IMR-90 (cell line): Measurements from ENCODE around the gene SULT1B1. TPM values are rescaled to one million over a fixed set of nuclear protein-coding genes. Genes with fewer than 3 reads are reported as not detected.

Experiments
- ATAC-seq: fragments of 200-7000 bp; cut with Tn5 transposase; 2 replicates; pipeline ENCODE4 v1.9.1; 2020; ENCODE audit warnings: low read depth, mild to moderate bottlenecking, moderate library complexity
- BruUV-seq: library from RNA; stranded (reverse); fragments of 400-500 nt; replicated peaks from 2 replicates; lab custom pipeline; 2021; lab: Mats Ljungman, UMichigan
- CTCF ChIA-PET: fragments of 300-600 bp; formaldehyde crosslinking; extraction: SDS; loops from one replicate; lab custom pipeline; 2021; ENCODE audit warnings: antibody characterized with exemption; lab: Yijun Ruan, JAX
- POLR2A ChIA-PET: fragments of 300-600 bp; sonication (Branson Sonifier 250); formaldehyde crosslinking; loops from one replicate; lab custom pipeline; 2022; ENCODE audit warnings: antibody characterized with exemption; ENCODE audit not compliant: unreplicated experiment; lab: Charles Lee
- DNase-seq: peaks from one replicate; pipeline ENCODE4 v3.0.0; 2013
- H2AFZ ChIP-seq: replicated peaks from 2 replicates; pipeline ENCODE3; 2013; ENCODE audit warnings: low read length, mild to moderate bottlenecking; ENCODE audit not compliant: poor library complexity
- H2AK5ac ChIP-seq: 2 replicates; pipeline ENCODE4 v1.6.1; 2013; ENCODE audit warnings: low read depth, low read length, inconsistent platforms
- H2AK9ac ChIP-seq: replicated peaks from 2 replicates; pipeline ENCODE3; 2013; ENCODE audit warnings: mild to moderate bottlenecking, low read depth, low read length, moderate library complexity; ENCODE audit not compliant: poor library complexity
- H2BK120ac ChIP-seq: 2 replicates; pipeline ENCODE4 v1.6.1; 2013; ENCODE audit warnings: low read depth, low read length, inconsistent platforms
- H2BK15ac ChIP-seq: 3 replicates; pipeline ENCODE4 v1.6.1; 2013; ENCODE audit warnings: low read depth, low read length, inconsistent platforms
- H2BK20ac ChIP-seq: 2 replicates; pipeline ENCODE4 v1.6.1; 2013; ENCODE audit warnings: low read depth, mild to moderate bottlenecking, inconsistent platforms, low read length, moderate library complexity
- H2BK5ac ChIP-seq: 2 replicates; pipeline ENCODE4 v1.6.1; 2013; ENCODE audit warnings: mild to moderate bottlenecking, low read depth, low read length, inconsistent platforms; ENCODE audit not compliant: poor library complexity, severe bottlenecking
- H3K14ac ChIP-seq: replicated peaks from 2 replicates; pipeline ENCODE4 v1.6.1; 2013; ENCODE audit warnings: low read depth, low read length, inconsistent platforms
- H3K18ac ChIP-seq: 2 replicates; pipeline ENCODE4 v1.6.1; 2013; ENCODE audit warnings: low read depth, low read length, control low read depth
- H3K23ac ChIP-seq: 2 replicates; pipeline ENCODE4 v1.6.1; 2013; ENCODE audit warnings: low read depth, low read length, inconsistent platforms
- H3K27ac ChIP-seq: 2 replicates; pipeline ENCODE4 v1.5.1; 2013; ENCODE audit warnings: mild to moderate bottlenecking, control low read depth, low read length; ENCODE audit not compliant: insufficient read depth
- H3K27me3 ChIP-seq: 2 replicates; pipeline ENCODE4 v1.6.1; 2013; ENCODE audit warnings: low read length; ENCODE audit not compliant: control insufficient read depth, insufficient read depth
- H3K36me3 ChIP-seq: 2 replicates; pipeline ENCODE4 v1.6.1; 2013; ENCODE audit warnings: low read length, mixed read lengths; ENCODE audit not compliant: control insufficient read depth, insufficient read depth
- H3K4ac ChIP-seq: 2 replicates; pipeline ENCODE4 v1.6.1; 2013; ENCODE audit warnings: low read depth, low read length, inconsistent platforms
- H3K4me1 ChIP-seq: 2 replicates; pipeline ENCODE4 v1.6.1; 2013; ENCODE audit warnings: low read length, mixed read lengths; ENCODE audit not compliant: control insufficient read depth, insufficient read depth
- H3K4me2 ChIP-seq: 2 replicates; pipeline ENCODE4 v1.6.1; 2013; ENCODE audit warnings: low read depth, mild to moderate bottlenecking, control low read depth, low read length, moderate library complexity
- H3K4me3 ChIP-seq: 2 replicates; pipeline ENCODE4 v1.5.1; 2013; ENCODE audit warnings: low read depth, mild to moderate bottlenecking, control low read depth, low read length, moderate library complexity; ENCODE audit not compliant: insufficient read depth
- H3K56ac ChIP-seq: 2 replicates; pipeline ENCODE4 v1.6.1; 2013; ENCODE audit warnings: low read length, inconsistent platforms; ENCODE audit not compliant: insufficient read depth; ENCODE audit errors: extremely low read depth
- H3K79me1 ChIP-seq, 2 experiments: 2 replicates each; pipeline ENCODE4 v1.6.1; 2013; ENCODE audit warnings: low read length in 2 of 2, inconsistent platforms in 1 of 2, low read depth in 1 of 2
- H3K9ac ChIP-seq: 2 replicates; pipeline ENCODE4 v1.6.1; 2013; ENCODE audit warnings: low read depth, low read length, control low read depth
- H3K9me1 ChIP-seq: 2 replicates; pipeline ENCODE4 v1.6.1; 2013; ENCODE audit warnings: low read length, inconsistent platforms; ENCODE audit not compliant: insufficient read depth
- H3K9me3 ChIP-seq: 2 replicates; pipeline ENCODE4 v1.6.1; 2013; ENCODE audit warnings: low read length; ENCODE audit not compliant: control insufficient read depth, insufficient read depth
- H4K20me1 ChIP-seq: 2 replicates; pipeline ENCODE4 v1.6.1; 2013; ENCODE audit warnings: low read length, inconsistent platforms; ENCODE audit not compliant: insufficient read depth
- H4K5ac ChIP-seq: 2 replicates; pipeline ENCODE4 v1.6.1; 2013; ENCODE audit warnings: mild to moderate bottlenecking, low read depth, low read length, control low read depth
- H4K8ac ChIP-seq, 2 experiments: 2 replicates each; pipeline ENCODE4 v1.6.1; 2013; ENCODE audit warnings: low read depth in 2 of 2, low read length in 2 of 2, control low read depth in 1 of 2, inconsistent platforms in 1 of 2
- H4K91ac ChIP-seq: 2 replicates; pipeline ENCODE4 v1.6.1; 2013; ENCODE audit warnings: low read depth, low read length, inconsistent platforms; ENCODE audit not compliant: insufficient read depth
- CTCF ChIP-seq: conservative IDR thresholded peaks from 2 replicates; pipeline ENCODE4 v1.5.1; 2012; ENCODE audit warnings: mild to moderate bottlenecking, low read depth, low read length, improper control_type of control experiment
- ELK1 ChIP-seq: fragments of 150-350 bp; IDR thresholded peaks from 2 replicates; pipeline ENCODE4 v1.6.1; 2016; ENCODE audit warnings: low read depth, mild to moderate bottlenecking, low read length, moderate library complexity, borderline replicate concordance
- MAFK ChIP-seq: IDR thresholded peaks from 2 replicates; pipeline ENCODE4 v1.6.1; 2012; ENCODE audit warnings: low read depth, low read length, improper control_type of control experiment
- MAZ ChIP-seq: IDR thresholded peaks from 2 replicates; pipeline ENCODE4 v1.6.1; 2012; ENCODE audit warnings: low read depth, mild to moderate bottlenecking, low read length, improper control_type of control experiment, moderate library complexity, borderline replicate concordance
- RAD21 ChIP-seq: IDR thresholded peaks from 2 replicates; pipeline ENCODE4 v1.6.1; 2012; ENCODE audit warnings: low read length, improper control_type of control experiment
- SMC3 ChIP-seq: fragments of 150-350 bp; IDR thresholded peaks from 2 replicates; pipeline ENCODE4 v1.6.1; 2016; ENCODE audit warnings: low read depth, mild to moderate bottlenecking, antibody characterized with exemption, low read length, moderate library complexity
- WGBS, 2 experiments: methylation state at CpG; one replicate each; pipeline versions ENCODE4 v1.1.5 to v1.1.7; 2013; ENCODE audit warnings: missing lambda C conversion rate in 2 of 2; ENCODE audit not compliant: insufficient read length in 1 of 2; ENCODE audit errors: extremely low coverage in 2 of 2; 5-methylcytosine and 5-hydroxymethylcytosine counted together
- dilution Hi-C: fragments of 300-500 bp; cut with HindIII; formaldehyde crosslinking; loops from one replicate; pipeline ENCODE4 v1.14.3; 2018; ENCODE audit warnings: low sequenced_read_pairs; ENCODE audit not compliant: unreplicated experiment
- in situ Hi-C: fragments of 300-500 bp; cut with MboI; formaldehyde crosslinking; loops from 3 replicates; pipeline ENCODE4 v1.14.3; 2019; ENCODE audit warnings: low sequenced_read_pairs, inconsistent platforms, mixed read lengths
- intact Hi-C: fragments of 100-400 bp; cut with micrococcal nuclease; formaldehyde crosslinking; loops from 2 replicates; pipeline ENCODE4 v1.10.0; 2022
- polyA plus RNA-seq, 3 experiments: library from polyadenylated mRNA; depleted of rRNA; stranded (reverse); fragments of >200 nt; gene quantifications; 2 replicates each; pipeline ENCODE4 v1.2.3, GENCODE V29; 2012; ENCODE audit warnings: low replicate concordance in 1 of 3
- total RNA-seq: library from RNA; depleted of rRNA; stranded (reverse); fragments of >200 nt; gene quantifications from 2 replicates; pipeline ENCODE4 v1.2.3, GENCODE V29; 2012

The SULT1B1 gene
- total and polyA plus RNA-seq, 2 of the 4 experiments (the other 2 are of a cell fraction), result 0.05 to 0.18 TPM

GRCh38 chr4:69689599-69689998 is 70.8 kb downstream of the SULT1B1 start:
- Histone ChIP-seq H3K9me3 (no peaks in the 10 kb centered on the region), H2AFZ (no peak overlapping the region), H3K4ac (no peak overlapping the region), H3K36me3 (no peaks in the 10 kb centered on the region), H3K4me1 (no peaks in the 10 kb centered on the region), H3K23ac (no peak overlapping the region), H2AK5ac (no peak overlapping the region), H3K27me3 (no peaks in the 10 kb centered on the region), H3K4me3 (no peak overlapping the region), H4K20me1 (no peaks in the 10 kb centered on the region), H2BK5ac (no peak overlapping the region), H4K8ac (no peak overlapping the region), H3K79me1 (no peaks in the 10 kb centered on the region), H4K5ac (no peak overlapping the region), H3K27ac (no peak overlapping the region), H4K91ac (no peak overlapping the region), H3K56ac (no peak overlapping the region), H3K4me2 (peak overlapping the region; percentile 67; the same call in 1 of the 2 replicates), H2BK15ac (no peak overlapping the region), H2AK9ac (no peak overlapping the region), H3K9me1 (no peaks in the 10 kb centered on the region), H3K9ac (no peak overlapping the region), H2BK120ac (no peak overlapping the region), H3K14ac (no peak overlapping the region), H3K18ac (no peak overlapping the region), H2BK20ac (no peak overlapping the region)
- intact Hi-C loops (loop anchor here (1.0 to 5.0 kb wide), 4 partner anchors 192 to 869 kb away; no protein-coding TSS in a partner anchor), dilution Hi-C loops (no loop called here), in situ Hi-C loops (loop anchor here (10.0 to 25.0 kb wide), 2 partner anchors 495 to 823 kb away; partner anchors contain the start of gene AMTN)
- POLR2A ChIA-PET, result no interaction called here
- peak; percentile 26 for DNase-seq
- no TSS peak for BruUV-seq
- CTCF ChIA-PET, result no interaction called here
- no CpG with 5 or more reads among the region's 1 CpG for WGBS, 2 experiments
- ATAC-seq, result no peak; the same call in 1 of the 2 replicates
- TF ChIP-seq SMC3 (peak; percentile 48), RAD21 (peak; percentile 70), MAZ (no peak), MAFK (no peak), ELK1 (no peak), CTCF (peak; percentile 60)
